ENCODE measurements around the gene TNS1. TPM values are rescaled to one million over a fixed set of nuclear protein-coding genes. Genes with fewer than 3 reads are reported as not detected.

TNS1 gene
- total and polyA plus RNA-seq, 2 donors (not counting 1 experiment from before 2014, with no cell fraction given): 0.10 to 0.86 TPM

DNA sequence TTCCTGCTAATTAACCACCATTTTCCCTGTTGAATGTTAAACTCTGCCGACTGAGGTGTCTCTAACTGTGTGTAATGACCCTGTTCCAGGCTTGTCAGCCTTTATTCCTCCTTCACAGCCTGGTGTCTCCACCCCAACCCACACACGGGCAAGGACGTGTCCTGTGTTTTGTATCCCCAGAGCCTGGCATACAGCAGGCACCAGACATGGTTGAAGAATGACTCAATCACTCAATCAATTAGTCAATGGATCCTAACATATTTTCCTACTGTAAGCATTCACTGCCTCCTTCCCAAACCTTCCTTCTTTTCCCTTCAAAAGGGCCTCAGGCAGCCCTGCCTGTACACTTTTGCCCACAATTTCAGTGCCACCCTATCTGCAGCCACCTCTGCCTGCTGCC is 2.7 kb upstream of the TNS1 start:
- Histone ChIP-seq H2AFZ (ENCODE audit: insufficient read depth, low read depth, low read length, poor library complexity, severe bottlenecking) (no peak overlapping the region), H3K79me2 (ENCODE audit: control insufficient read depth, insufficient read depth, low read length) (no peaks in the 10 kb centered on the region), H3K9ac (ENCODE audit: low read length) (no peak overlapping the region), H3K4me2 (replicated peaks; ENCODE audit: low read depth, low read length, poor library complexity, severe bottlenecking) (no peak overlapping the region), H3K9me3 (ENCODE audit: control extremely low read depth in 1 of 3, control insufficient read depth in 2 of 3, insufficient read depth in 1 of 3, low read length in 2 of 3) (no peaks in the 10 kb centered on the region), H3K4me3 (ENCODE audit: control extremely low read depth in 1 of 5, extremely low read depth in 1 of 5, insufficient read depth in 1 of 5, low read depth in 2 of 5, low read length in 4 of 5) (no peak overlapping the region), H4K20me1 (ENCODE audit: control insufficient read depth, insufficient read depth, low read length, poor library complexity, severe bottlenecking) (no peaks in the 10 kb centered on the region), H3K4me1 (ENCODE audit: control insufficient read depth in 2 of 2, insufficient read depth in 2 of 2, low read length in 2 of 2) (peaks cover 8 to 12% of the 10 kb centered on the region in 2 donors), H3K36me3 (replicated peaks in 1 of 2; ENCODE audit: control extremely low read depth in 1 of 2, control insufficient read depth in 1 of 2, extremely low read depth in 1 of 2, insufficient read depth in 2 of 2, low read length in 1 of 2) (no peaks in the 10 kb centered on the region), H3K27me3 (replicated peaks in 1 of 4; ENCODE audit: control extremely low read depth in 1 of 4, control insufficient read depth in 3 of 4, insufficient read depth in 4 of 4, low read length in 3 of 4) (peaks cover 0 to 8% (median 6%) of the 10 kb centered on the region in 4 experiments), H3K27ac (ENCODE audit: low read length in 2 of 2) (no peak overlapping the region)
- Mint-ChIP-seq H3K9me3 (ENCODE audit: insufficient read depth) (no peaks in the 10 kb centered on the region), H3K4me3 (no peak overlapping the region), H3K27ac (no peak overlapping the region), H3K4me1 (peaks cover 7% of the 10 kb centered on the region), H3K27me3 (peaks cover 39% of the 10 kb centered on the region)
- intact Hi-C loops (cut with micrococcal nuclease): no loop called here
- TF ChIP-seq CTCF (IDR thresholded peaks at IDR 0.05) (no peak), EZH2 (IDR thresholded peaks at IDR 0.05; ENCODE audit: borderline replicate concordance, insufficient read depth, low read depth, low read length, poor library complexity, severe bottlenecking) (no peak)
- CTCF ChIA-PET: interaction anchor here (2.4 kb wide), 1 partner anchor 12 kb away, joined by 8 read pairs; no protein-coding TSS in a partner anchor
- WGBS (ENCODE audit: insufficient coverage): 82% methylated on average over 3 of the region's 3 CpGs
- POLR2A ChIA-PET: no interaction called here
- DNase-seq (no peak), ATAC-seq (ENCODE audit: low read depth) (no peak)

- H3K4me2 ChIP-seq (replicated peaks; ENCODE audit: low read depth, low read length, poor library complexity, severe bottlenecking): no peak overlapping the region
- 91% methylated on average over 4 of the region's 4 CpGs for WGBS (ENCODE audit: insufficient coverage)
- ChIA-PET POLR2A (no interaction called here), CTCF (interaction anchor here (2.4 kb wide), 1 partner anchor 12 kb away, joined by 8 read pairs; no protein-coding TSS in a partner anchor)
- Mint-ChIP-seq H3K27ac (no peak overlapping the region), H3K9me3 (ENCODE audit: insufficient read depth) (no peaks in the 10 kb centered on the region), H3K4me1 (peaks cover 7% of the 10 kb centered on the region), H3K27me3 (peaks cover 39% of the 10 kb centered on the region), H3K4me3 (no peak overlapping the region)
- H3K79me2 ChIP-seq (ENCODE audit: control insufficient read depth, insufficient read depth, low read length): no peaks in the 10 kb centered on the region
- intact Hi-C loops (cut with micrococcal nuclease): no loop called here
- H3K27me3 ChIP-seq (replicated peaks in 1 of 4; ENCODE audit: control extremely low read depth in 1 of 4, control insufficient read depth in 3 of 4, insufficient read depth in 4 of 4, low read length in 3 of 4): peaks cover 0 to 8% (median 6%) of the 10 kb centered on the region in 4 experiments
- no peak overlapping the region for H3K4me3 ChIP-seq (ENCODE audit: control extremely low read depth in 1 of 5, extremely low read depth in 1 of 5, insufficient read depth in 1 of 5, low read depth in 2 of 5, low read length in 4 of 5)
- TF ChIP-seq EZH2 (IDR thresholded peaks at IDR 0.05; ENCODE audit: borderline replicate concordance, insufficient read depth, low read depth, low read length, poor library complexity, severe bottlenecking) (no peak), CTCF (IDR thresholded peaks at IDR 0.05) (no peak)
- H3K4me1 ChIP-seq (ENCODE audit: control insufficient read depth in 2 of 2, insufficient read depth in 2 of 2, low read length in 2 of 2): peaks cover 6 to 8% of the 10 kb centered on the region in 2 donors
- no peaks in the 10 kb centered on the region for H3K9me3 ChIP-seq (ENCODE audit: control extremely low read depth in 1 of 3, control insufficient read depth in 2 of 3, insufficient read depth in 1 of 3, low read length in 2 of 3)
- no peak overlapping the region for H3K27ac ChIP-seq (ENCODE audit: low read length in 2 of 2)
- H2AFZ ChIP-seq (ENCODE audit: insufficient read depth, low read depth, low read length, poor library complexity, severe bottlenecking): no peak overlapping the region
- no peak for ATAC-seq (ENCODE audit: low read depth)
- H4K20me1 ChIP-seq (ENCODE audit: control insufficient read depth, insufficient read depth, low read length, poor library complexity, severe bottlenecking): no peaks in the 10 kb centered on the region
- no peaks in the 10 kb centered on the region for H3K36me3 ChIP-seq (replicated peaks in 1 of 2; ENCODE audit: control extremely low read depth in 1 of 2, control insufficient read depth in 1 of 2, extremely low read depth in 1 of 2, insufficient read depth in 2 of 2, low read length in 1 of 2)
- no peak for DNase-seq
- H3K9ac ChIP-seq (ENCODE audit: low read length): no peak overlapping the region
Measured at GRCh38 chr2:218005028-218005427, 2.2 kb upstream of the TNS1 start.

All from B cell (primary cell).